SK-N-SH treated with all-trans-retinoic acid at 6 μM for 48 hours (cell line): ENCODE measurements around the gene WAPL.

Experiments
- ARNTL ChIP-seq: fragments of 450-650 bp; formaldehyde crosslinking; IDR thresholded peaks from 2 replicates; pipeline ENCODE4 v1.5.0; 2020; ENCODE audit warnings: low read depth, mild to moderate bottlenecking, moderate library complexity, borderline replicate concordance
- CREB5 ChIP-seq: fragments of 250-450 bp; sonication (Bioruptor Pico); IDR thresholded peaks from 2 replicates; pipeline ENCODE4 v1.5.1; 2020; ENCODE audit warnings: low read depth, mild to moderate bottlenecking, moderate library complexity
- ESRRG ChIP-seq: fragments of 250-450 bp; sonication (Bioruptor Pico); IDR thresholded peaks from 2 replicates; pipeline ENCODE4 v1.6.1; 2021; ENCODE audit warnings: mild to moderate bottlenecking
- ISL1 ChIP-seq: fragments of 250-450 bp; sonication (Bioruptor Pico); IDR thresholded peaks from 2 replicates; pipeline ENCODE4 v2.1.2; 2022; ENCODE audit warnings: mild to moderate bottlenecking, moderate library complexity
- PATZ1 ChIP-seq: fragments of 250-450 bp; sonication (Bioruptor Pico); IDR thresholded peaks from 2 replicates; pipeline ENCODE4 v1.8.0; 2020; ENCODE audit warnings: mild to moderate bottlenecking, moderate library complexity, borderline replicate concordance
- PPARA ChIP-seq: fragments of 250-450 bp; sonication (Bioruptor Pico); IDR thresholded peaks from 2 replicates; pipeline ENCODE4 v1.5.0; 2020; ENCODE audit warnings: mild to moderate bottlenecking, borderline replicate concordance
- RARB ChIP-seq: fragments of 250-450 bp; sonication (Bioruptor Pico); IDR thresholded peaks from 2 replicates; pipeline ENCODE4 v1.8.0; 2021; ENCODE audit warnings: mild to moderate bottlenecking, moderate library complexity
- SNAI2 ChIP-seq: fragments of 250-450 bp; sonication (Bioruptor Pico); IDR thresholded peaks from 2 replicates; pipeline ENCODE4 v1.5.0; 2020; ENCODE audit warnings: mild to moderate bottlenecking, moderate library complexity
- TCF4 ChIP-seq: fragments of 250-450 bp; sonication (Bioruptor Pico); IDR thresholded peaks from 2 replicates; pipeline ENCODE4 v1.8.0; 2021; ENCODE audit warnings: mild to moderate bottlenecking, moderate library complexity, borderline replicate concordance
- TSHZ2 ChIP-seq: fragments of 250-450 bp; sonication (Bioruptor Pico); IDR thresholded peaks from 2 replicates; pipeline ENCODE4 v1.5.0; 2020; ENCODE audit warnings: mild to moderate bottlenecking, moderate library complexity
- ZC3H10 ChIP-seq: fragments of 250-450 bp; sonication (Bioruptor Pico); IDR thresholded peaks from 2 replicates; pipeline ENCODE4 v1.5.1; 2021; ENCODE audit warnings: mild to moderate bottlenecking, moderate library complexity
- ZFP3 ChIP-seq: fragments of 250-450 bp; sonication (Bioruptor Pico); IDR thresholded peaks from 2 replicates; pipeline ENCODE4 v1.5.0; 2020; ENCODE audit warnings: mild to moderate bottlenecking, moderate library complexity
- ZNF565 ChIP-seq: fragments of 450-650 bp; formaldehyde crosslinking; conservative IDR thresholded peaks from 2 replicates; pipeline ENCODE4 v1.5.0; 2020; ENCODE audit warnings: low read depth, mild to moderate bottlenecking, moderate library complexity
- ZNF70 ChIP-seq: fragments of 450-650 bp; formaldehyde crosslinking; IDR thresholded peaks from 2 replicates; pipeline ENCODE4 v1.5.0; 2020; ENCODE audit warnings: mild to moderate bottlenecking, moderate library complexity

GRCh38 chr10:86439544-86439943, 82.0 kb downstream of the WAPL start:
- TF ChIP-seq ISL1 (CRISPR knock-in tag) (no peak), CREB5 (CRISPR knock-in tag) (no peak), PATZ1 (no peak), TCF4 (CRISPR knock-in tag) (no peak), ESRRG (CRISPR knock-in tag) (no peak), ZFP3 (CRISPR knock-in tag) (no peak), ZNF565 (no peak), TSHZ2 (no peak), RARB (no peak), ARNTL (CRISPR knock-in tag) (no peak), ZC3H10 (CRISPR knock-in tag) (no peak), ZNF70 (CRISPR knock-in tag) (no peak), SNAI2 (CRISPR knock-in tag) (no peak), PPARA (CRISPR knock-in tag) (no peak)
